ENCODE measurements around the gene NEURL1B.

DNA sequence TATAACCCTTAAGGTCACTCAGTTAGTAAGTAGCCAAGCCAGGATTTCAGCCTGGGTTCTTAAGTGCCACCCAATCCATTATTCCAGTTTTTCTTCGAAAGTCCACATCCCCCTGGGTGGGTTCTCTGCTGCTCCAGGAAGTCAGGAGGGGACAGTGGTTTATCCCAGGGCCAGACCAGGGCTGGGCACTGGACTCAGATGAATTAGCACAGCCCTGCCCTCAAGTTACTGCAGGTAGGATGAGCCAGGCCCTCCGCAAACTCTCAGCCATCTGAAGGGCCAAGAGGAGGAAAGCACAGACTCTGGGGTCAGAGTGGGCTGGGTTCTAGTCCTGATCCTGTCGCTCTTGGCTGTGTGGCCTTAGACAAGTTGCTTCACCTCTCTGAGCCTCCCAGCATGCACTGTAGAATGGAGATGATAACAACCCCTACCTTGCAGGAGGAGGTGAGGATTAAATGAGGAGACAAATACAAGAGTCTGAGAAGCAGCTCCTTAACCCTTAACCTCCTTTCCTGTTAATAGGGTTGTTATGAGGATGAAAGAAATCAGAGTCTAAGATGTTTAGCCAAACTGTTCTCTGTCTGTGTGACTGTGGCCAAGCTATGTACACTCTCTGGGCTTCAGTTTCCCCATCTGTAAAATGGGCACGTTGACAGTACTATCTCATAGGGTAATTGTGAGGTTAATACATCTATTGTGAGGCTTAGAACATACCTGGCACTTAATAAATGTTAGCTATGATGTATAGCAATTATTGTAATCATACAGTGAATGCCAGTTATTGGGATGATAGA, 6.8 kb upstream of the NEURL1B start:
- TF ChIP-seq, protein P1, sequence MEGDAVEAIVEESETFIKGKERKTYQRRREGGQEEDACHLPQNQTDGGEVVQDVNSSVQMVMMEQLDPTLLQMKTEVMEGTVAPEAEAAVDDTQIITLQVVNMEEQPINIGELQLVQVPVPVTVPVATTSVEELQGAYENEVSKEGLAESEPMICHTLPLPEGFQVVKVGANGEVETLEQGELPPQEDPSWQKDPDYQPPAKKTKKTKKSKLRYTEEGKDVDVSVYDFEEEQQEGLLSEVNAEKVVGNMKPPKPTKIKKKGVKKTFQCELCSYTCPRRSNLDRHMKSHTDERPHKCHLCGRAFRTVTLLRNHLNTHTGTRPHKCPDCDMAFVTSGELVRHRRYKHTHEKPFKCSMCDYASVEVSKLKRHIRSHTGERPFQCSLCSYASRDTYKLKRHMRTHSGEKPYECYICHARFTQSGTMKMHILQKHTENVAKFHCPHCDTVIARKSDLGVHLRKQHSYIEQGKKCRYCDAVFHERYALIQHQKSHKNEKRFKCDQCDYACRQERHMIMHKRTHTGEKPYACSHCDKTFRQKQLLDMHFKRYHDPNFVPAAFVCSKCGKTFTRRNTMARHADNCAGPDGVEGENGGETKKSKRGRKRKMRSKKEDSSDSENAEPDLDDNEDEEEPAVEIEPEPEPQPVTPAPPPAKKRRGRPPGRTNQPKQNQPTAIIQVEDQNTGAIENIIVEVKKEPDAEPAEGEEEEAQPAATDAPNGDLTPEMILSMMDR (IDR thresholded peaks at IDR 0.05; ENCODE audit: insufficient read depth, low read depth, low read length), result no peak
- no peak for TF ChIP-seq EZH2 (IDR thresholded peaks at IDR 0.05; ENCODE audit: insufficient read depth, low read length)
